Islet precursor cell (in vitro differentiated cells): ENCODE measurements around the gene CNOT4.

Experiments used
- DNase-seq: peaks from one replicate; pipeline ENCODE4 v3.0.0-alpha.2; 2018

Gene CNOT4

GRCh38 chr7:135509839-135510591 lies at the start of gene CNOT4:
TSS of gene CNOT4 (minus strand) at chr7:135510102. CDS start at chr7:135438331, 71,771 bp downstream.
- peak; percentile 99 for DNase-seq

- no peak for DNase-seq
These were observed 49.0 kb upstream of the CNOT4 start for GRCh38 chr7:135558881-135559280.

GRCh38 chr7:135558337-135558767 lies 48.5 kb upstream of the CNOT4 start:
- DNase-seq = peak; percentile 73

GRCh38 chr7:135557455-135558336 lies 47.8 kb upstream of the CNOT4 start, which contains the start of gene NUP205:
TSS of gene NUP205 (plus strand) at chr7:135557917. CDS start at chr7:135557945, 28 bp downstream.
- DNase-seq = peak; percentile 85

GRCh38 chr7:135553346-135553745 lies 43.4 kb upstream of the CNOT4 start:
- no peak for DNase-seq

GRCh38 chr7:135552148-135552547 lies 42.2 kb upstream of the CNOT4 start:
- DNase-seq = no peak

- DNase-seq = no peak
These were observed 40.3 kb upstream of the CNOT4 start for GRCh38 chr7:135550196-135550595.

- no peak for DNase-seq
These were observed 31.1 kb upstream of the CNOT4 start for GRCh38 chr7:135541029-135541428.

GRCh38 chr7:135539629-135540028 lies 29.7 kb upstream of the CNOT4 start:
- DNase-seq = peak; percentile 22

- no peak for DNase-seq
These were observed 28.5 kb upstream of the CNOT4 start for GRCh38 chr7:135538376-135538775.

- no peak for DNase-seq
These were observed 28.0 kb upstream of the CNOT4 start for GRCh38 chr7:135537905-135538304.

GRCh38 chr7:135537453-135537852 lies 27.6 kb upstream of the CNOT4 start:
- no peak for DNase-seq

GRCh38 chr7:135536150-135536549 lies 26.2 kb upstream of the CNOT4 start:
- no peak for DNase-seq

GRCh38 chr7:135527025-135527424 lies 17.1 kb upstream of the CNOT4 start:
- no peak for DNase-seq

GRCh38 chr7:135525426-135525825 lies 15.5 kb upstream of the CNOT4 start:
- DNase-seq = no peak

GRCh38 chr7:135523146-135523545 lies 13.2 kb upstream of the CNOT4 start:
- no peak for DNase-seq

- DNase-seq = no peak
These were observed 12.6 kb upstream of the CNOT4 start for GRCh38 chr7:135522509-135522908.

GRCh38 chr7:135519871-135520270 lies 10.0 kb upstream of the CNOT4 start:
- no peak for DNase-seq

- DNase-seq = no peak
These were observed 9.4 kb upstream of the CNOT4 start for GRCh38 chr7:135519233-135519688.

GRCh38 chr7:135518748-135519147 lies 8.8 kb upstream of the CNOT4 start:
- DNase-seq = no peak

- no peak for DNase-seq
These were observed 7.2 kb upstream of the CNOT4 start for GRCh38 chr7:135517060-135517459.

GRCh38 chr7:135514856-135515255 lies 5.0 kb upstream of the CNOT4 start:
- DNase-seq = no peak

- DNase-seq = no peak
These were observed 2.4 kb upstream of the CNOT4 start for GRCh38 chr7:135512135-135512887.
